HG03565 (cell line): ENCODE measurements around the gene LMAN1L.

Experiments used
- ATAC-seq: cut with Tn5 transposase; IDR thresholded peaks from one replicate; pipeline ENCODE4 v1.9.1; 2021; ENCODE audit warnings: mild to moderate bottlenecking, moderate library complexity; ENCODE audit not compliant: unreplicated experiment

LMAN1L gene

DNA sequence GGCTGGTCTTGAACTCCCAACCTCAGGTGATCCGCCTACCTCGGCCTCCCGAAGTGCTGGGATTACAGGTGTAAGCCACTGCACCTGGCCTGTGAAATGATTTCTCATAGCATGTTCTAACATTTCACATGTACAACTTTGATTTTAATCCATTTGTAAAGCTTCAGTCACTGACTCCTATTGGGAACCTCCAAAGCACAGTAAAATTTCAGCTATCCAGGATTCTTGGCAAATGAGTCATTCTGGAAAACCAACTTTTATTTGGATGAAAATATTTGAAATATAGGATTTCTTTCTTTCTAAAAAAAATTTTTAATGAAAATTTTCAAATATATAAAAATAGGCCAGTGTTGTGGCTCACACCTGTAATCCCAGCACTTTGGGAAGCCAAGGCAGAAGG, 2.7 kb upstream of the LMAN1L start:
- no peak for ATAC-seq

DNA sequence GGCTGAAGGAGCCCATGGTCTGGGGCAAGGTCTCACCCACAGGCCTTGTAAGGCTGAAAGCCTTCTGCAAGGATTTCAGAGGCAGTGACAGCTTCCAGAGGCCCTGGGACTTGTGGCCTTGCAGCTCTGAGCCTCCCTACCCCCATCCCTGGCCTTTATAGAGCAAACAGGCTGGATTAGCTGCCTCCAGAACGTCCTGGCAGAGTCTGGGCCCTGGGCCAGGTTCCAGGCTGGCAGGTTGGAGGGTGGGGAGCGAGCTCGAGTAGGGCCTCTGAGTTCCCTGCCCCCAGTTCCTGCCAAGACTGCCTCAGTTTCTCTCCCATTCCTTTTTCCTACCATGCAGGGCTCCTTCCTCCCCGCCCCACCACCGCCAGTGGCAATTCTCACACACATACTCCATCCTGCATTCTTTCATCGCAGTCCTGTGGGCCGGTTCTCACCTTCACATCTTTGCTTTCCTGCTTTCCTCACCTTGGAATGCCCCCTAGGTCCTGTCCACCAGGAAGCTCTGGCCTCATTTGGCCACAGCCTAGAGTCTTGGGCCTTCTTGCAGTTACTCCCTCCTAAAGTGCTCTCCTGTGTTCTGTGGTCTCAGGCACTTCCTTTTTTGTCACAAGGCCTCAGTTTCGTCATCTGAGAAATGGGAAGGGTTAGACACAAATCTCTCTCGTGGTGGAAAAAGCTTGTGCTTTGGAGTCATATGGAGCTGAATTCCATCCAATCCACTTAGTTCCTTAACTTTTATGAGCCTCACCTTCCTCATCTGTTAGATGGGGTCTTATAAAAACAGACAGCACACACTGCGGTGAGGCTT, 2.7 kb downstream of the LMAN1L start:
- ATAC-seq = no peak

GRCh38 chr15:74815961-74816360, 3.3 kb downstream of the LMAN1L start:
- no peak for ATAC-seq

GRCh38 chr15:74816624-74817369, 4.2 kb downstream of the LMAN1L start:
- no peak for ATAC-seq

- ATAC-seq = no peak
Observed at GRCh38 chr15:74817370-74817737, 4.7 kb downstream of the LMAN1L start.

GRCh38 chr15:74820056-74820455, 7.4 kb downstream of the LMAN1L start:
- ATAC-seq = no peak

DNA sequence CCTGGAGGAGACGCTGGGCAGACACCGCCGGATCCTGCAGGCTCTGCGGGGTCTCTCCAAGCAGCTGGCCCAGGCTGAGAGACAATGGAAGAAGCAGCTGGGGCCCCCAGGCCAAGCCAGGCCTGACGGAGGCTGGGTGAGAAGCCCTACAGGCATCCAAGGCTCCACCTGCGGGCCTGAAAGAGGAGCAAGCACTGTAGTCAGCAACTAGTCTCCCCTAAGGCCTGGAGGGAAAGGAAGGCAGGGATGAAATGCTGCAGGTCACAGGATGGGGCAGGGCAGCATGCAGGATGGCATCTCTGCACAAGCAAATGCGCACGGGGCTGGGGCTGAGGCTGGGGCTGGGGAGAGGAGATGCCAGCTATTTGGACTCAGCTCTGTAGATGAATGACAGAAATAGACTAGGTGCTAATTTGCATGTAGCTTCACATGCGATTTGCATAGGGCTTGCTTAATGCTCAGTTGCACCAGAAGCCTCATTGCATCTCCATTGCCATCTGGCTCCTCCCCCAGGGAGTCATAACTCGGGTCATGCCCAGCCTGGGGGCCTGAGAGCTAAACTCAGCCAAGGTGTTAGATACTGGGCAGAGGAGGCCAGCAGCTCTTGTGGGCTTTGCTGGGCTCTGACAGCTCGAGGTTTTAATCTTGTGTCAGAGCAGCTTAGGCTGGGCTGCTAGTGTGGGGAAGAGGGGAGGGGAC, 8.6 kb downstream of the LMAN1L start:
- no peak for ATAC-seq

GRCh38 chr15:74821790-74822158, 9.1 kb downstream of the LMAN1L start:
- ATAC-seq = no peak

DNA sequence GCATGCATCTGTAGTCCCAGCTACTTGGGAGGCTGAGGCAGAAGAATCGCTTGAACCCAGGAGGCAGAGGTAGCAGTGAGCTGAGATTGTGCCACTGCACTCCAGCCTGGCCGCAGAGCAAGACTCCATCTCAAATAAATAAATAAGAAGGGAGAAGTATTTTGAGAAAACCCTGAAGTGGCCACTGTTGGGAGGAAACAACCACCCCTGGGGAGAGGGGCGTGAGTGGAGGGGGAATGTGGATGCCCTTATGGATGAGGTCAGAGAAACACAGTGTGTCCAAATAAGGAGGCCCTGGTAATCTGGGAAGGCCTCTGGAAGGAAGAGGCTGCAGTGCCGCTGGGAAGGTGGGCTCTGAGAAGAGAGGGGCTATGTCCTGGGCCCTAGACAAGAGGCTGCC, 9.6 kb downstream of the LMAN1L start:
- no peak for ATAC-seq

GRCh38 chr15:74823324-74823723, 10.7 kb downstream of the LMAN1L start:
- ATAC-seq = no peak

- ATAC-seq = no peak
Observed at GRCh38 chr15:74824976-74825375, 12.3 kb downstream of the LMAN1L start.

DNA sequence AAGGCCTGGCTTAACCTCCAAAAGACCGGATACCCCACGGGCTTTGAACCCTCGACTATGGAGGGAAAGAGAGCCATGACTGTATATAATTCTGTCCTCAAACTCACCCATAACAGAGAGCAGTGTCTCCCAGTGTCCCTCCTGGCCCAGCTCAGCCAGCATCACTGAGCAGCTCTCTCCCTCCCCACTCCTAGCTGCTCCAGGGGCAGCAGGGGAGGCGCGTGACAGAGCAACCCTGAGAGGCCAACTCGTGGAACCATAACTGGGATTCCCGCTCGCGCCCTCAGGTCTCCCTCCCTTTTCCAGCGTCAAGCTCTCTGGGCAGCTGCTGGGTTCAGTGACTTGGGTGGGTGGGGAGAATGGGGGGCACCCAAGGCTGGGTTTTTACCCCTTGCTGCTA, 13.2 kb downstream of the LMAN1L start:
- ATAC-seq = no peak

GRCh38 chr15:74826364-74826819, 13.8 kb downstream of the LMAN1L start, which contains the start of gene CPLX3:
Gene CPLX3, plus strand, starts transcription at chr15:74826627. Its CDS starts 77 bp downstream, at chr15:74826704.
- ATAC-seq = no peak

DNA sequence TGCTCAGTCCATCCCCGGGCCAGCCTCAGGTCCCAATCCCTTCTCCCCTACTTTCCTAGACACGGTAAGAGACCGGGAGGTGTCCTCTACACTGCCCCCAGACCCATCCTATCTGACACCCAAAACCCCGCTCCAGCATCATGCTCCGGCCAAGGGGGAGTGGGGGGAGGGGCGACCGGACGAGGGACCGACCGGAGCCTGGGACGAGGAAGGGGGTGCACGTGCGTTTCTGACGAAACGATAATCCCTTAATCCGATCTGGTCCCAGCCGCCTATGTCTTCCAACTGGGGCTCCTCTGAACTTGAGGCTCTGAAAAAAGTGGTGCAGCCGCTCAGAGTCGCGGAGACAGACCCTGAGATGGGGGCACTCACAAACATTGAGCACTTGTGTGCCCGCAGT, 14.3 kb downstream of the LMAN1L start:
- no peak for ATAC-seq

DNA sequence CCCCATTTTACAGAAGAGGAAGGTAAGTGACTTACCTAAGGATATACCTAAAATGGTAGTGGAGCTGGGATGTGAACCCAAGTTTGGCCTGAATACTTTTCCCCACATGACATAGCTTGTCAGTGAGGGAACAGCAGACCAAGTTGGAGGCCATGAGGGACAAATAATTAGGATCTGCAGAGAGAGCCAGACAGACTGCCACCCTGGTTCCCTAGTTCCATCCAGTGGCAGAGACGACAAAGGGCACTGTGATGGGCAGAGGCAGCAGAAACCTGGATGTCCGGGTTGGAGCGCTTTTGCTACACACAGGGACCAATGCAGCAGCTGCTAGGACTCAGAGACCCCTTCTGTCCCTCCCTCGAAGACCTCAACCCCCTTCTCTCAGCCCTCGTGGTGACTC, 15.0 kb downstream of the LMAN1L start:
- no peak for ATAC-seq

GRCh38 chr15:74828835-74829234, 16.2 kb downstream of the LMAN1L start:
- no peak for ATAC-seq

DNA sequence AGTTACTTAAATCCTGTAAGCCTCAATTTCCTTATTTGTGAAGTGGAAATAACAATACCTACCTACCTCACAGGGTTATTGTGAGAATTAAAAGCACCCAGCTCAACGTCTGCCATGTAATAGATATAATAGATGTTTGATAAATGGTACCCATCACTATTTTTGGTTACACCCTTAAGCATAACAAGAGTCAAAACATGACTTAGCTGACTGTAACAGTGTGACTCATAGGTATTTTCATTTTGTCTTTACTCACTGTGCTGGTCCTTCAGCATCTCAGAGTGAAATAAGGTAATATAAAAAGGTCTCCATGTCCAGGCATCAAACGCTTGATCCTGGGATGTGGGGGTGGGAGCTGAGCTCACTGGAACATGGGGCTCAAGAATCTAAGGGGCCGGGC, 16.9 kb downstream of the LMAN1L start:
- no peak for ATAC-seq

DNA sequence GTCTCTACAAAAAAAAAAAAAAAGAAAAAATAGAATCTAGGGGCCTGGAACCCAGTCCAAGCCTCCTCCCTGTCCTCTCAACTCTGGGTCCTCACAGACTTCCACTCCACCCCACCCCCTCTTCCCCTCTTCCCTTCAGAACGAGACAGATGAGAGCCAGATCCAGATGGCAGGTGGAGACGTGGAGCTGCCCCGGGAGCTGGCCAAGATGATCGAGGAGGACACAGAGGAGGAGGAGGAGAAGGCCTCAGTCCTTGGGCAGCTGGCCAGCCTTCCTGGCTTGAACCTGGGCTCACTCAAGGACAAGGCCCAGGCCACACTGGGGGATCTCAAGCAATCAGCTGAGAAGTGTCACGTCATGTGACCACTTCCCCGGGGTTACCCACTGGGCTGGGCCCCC, 17.4 kb downstream of the LMAN1L start:
- no peak for ATAC-seq

DNA sequence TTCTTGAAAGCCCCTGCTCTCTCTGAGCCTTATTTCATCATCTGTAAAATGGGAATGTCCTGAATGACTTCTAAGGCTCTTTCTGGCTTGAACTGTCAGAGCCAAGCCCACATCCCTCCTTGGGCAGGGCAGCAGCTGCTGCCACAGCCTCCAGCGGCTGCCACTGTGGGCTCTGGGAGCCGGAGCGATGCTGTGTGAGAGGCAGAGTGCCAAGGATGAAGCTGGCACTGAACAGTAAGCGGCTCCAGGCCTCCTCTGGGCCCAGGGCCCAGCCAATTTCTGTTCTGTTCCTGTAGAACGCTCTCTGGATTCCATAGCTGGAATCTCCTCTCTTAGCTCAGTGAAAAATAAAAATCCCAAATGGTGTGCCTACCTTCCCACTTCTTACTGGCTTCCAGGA, 18.2 kb downstream of the LMAN1L start:
- no peak for ATAC-seq

DNA sequence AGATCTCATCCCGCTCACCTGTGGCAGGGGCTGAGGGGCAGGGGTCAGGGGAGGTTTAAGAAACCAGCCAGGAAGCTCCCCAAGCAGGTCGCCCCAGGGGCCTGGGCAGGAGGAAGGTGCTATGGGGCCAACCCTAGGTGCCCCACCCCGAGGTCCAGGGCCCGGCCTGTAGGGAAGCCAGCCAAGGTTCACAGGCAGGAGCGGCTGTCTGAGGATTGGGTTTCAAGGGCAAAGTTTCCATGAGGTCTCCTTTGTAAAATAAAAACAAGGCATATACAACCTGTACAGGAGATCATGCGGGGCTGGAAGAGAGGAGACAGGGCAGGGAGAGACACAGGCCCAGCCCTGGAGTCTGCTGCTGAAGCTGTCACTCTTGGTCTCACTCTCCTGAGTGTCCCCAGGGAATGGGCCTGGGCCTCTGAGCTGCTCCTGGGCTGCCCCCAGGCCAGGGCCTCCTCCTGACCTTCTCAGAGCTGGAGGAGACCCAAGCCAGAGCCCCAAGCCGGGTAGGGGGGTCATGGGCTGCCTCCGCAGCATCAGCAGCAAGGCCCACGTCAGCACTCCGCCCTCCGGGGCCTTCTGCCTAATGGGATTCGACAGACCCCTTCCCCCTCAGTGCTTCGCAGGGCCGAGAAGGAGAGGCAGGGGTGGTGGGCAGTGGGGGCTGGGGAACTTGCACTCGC, 19.3 kb downstream of the LMAN1L start:
- ATAC-seq = no peak

DNA sequence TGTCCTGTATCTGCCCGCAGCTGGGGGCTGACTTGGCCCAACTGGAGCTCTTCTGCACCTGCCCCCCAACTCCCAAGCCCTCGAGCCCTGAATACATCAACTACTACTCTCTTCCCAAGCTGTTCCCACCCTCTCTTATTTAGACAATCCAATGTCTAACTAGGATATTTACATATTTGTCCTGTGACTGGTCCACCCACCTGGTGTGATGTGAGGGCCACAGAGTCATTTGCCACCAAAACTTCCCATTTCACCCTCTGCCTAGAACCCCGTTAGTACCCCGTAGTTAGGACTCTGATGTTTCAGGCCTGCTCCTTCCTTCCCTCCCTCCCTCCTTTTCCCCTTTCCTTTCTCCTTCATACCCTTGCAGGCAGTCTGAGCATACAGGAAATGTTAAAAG, 20.2 kb downstream of the LMAN1L start:
- ATAC-seq = no peak
